HG03097 (cell line): ENCODE data around the gene KLF12.

Experiments used
- ATAC-seq: cut with Tn5 transposase; IDR thresholded peaks from one replicate; pipeline ENCODE4 v1.9.1; 2021; ENCODE audit not compliant: unreplicated experiment, low FRiP score

KLF12 gene

GRCh38 chr13:74134221-74134776 is at the start of gene KLF12:
KLF12 (minus strand) TSS chr13:74134404.
- ATAC-seq = peak; percentile 53

GRCh38 chr13:74182491-74182890 is 48.3 kb upstream of the KLF12 start:
- ATAC-seq = no peak

GRCh38 chr13:74174810-74175209 is 40.6 kb upstream of the KLF12 start:
- ATAC-seq = no peak

- ATAC-seq = no peak
These were observed 39.6 kb upstream of the KLF12 start for GRCh38 chr13:74173822-74174221.

- ATAC-seq = no peak
These were observed 37.4 kb upstream of the KLF12 start for GRCh38 chr13:74171641-74172040.

- ATAC-seq = no peak
These were observed 35.5 kb upstream of the KLF12 start for GRCh38 chr13:74169676-74170075.

- ATAC-seq = no peak
These were observed 34.1 kb upstream of the KLF12 start for GRCh38 chr13:74168263-74168675.

- ATAC-seq = no peak
These were observed 32.2 kb upstream of the KLF12 start for GRCh38 chr13:74166261-74167004.

- ATAC-seq = no peak
These were observed 28.6 kb upstream of the KLF12 start for GRCh38 chr13:74162782-74163181.

- no peak for ATAC-seq
These were observed 27.9 kb upstream of the KLF12 start for GRCh38 chr13:74162135-74162534.

GRCh38 chr13:74158571-74159352 is 24.6 kb upstream of the KLF12 start:
- no peak for ATAC-seq

GRCh38 chr13:74158028-74158427 is 23.8 kb upstream of the KLF12 start:
- ATAC-seq = no peak

GRCh38 chr13:74154981-74155380 is 20.8 kb upstream of the KLF12 start:
- no peak for ATAC-seq

- ATAC-seq = no peak
These were observed 19.1 kb upstream of the KLF12 start for GRCh38 chr13:74153316-74153715.

- ATAC-seq = no peak
These were observed 17.7 kb upstream of the KLF12 start for GRCh38 chr13:74151859-74152258.

GRCh38 chr13:74148352-74148751 is 14.1 kb upstream of the KLF12 start:
- ATAC-seq = no peak

- no peak for ATAC-seq
These were observed 11.2 kb upstream of the KLF12 start for GRCh38 chr13:74145249-74145975.

GRCh38 chr13:74144269-74144668 is 10.1 kb upstream of the KLF12 start:
- no peak for ATAC-seq

- ATAC-seq = no peak
These were observed 8.1 kb upstream of the KLF12 start for GRCh38 chr13:74142257-74142656.

GRCh38 chr13:74138241-74138640 is 4.0 kb upstream of the KLF12 start:
- no peak for ATAC-seq

- no peak for ATAC-seq
These were observed 2.0 kb upstream of the KLF12 start for GRCh38 chr13:74136084-74136658.
